Limb (tissue), 2 donors: ENCODE data around the gene CRTC1.

Experiments used
- DNase-seq, 2 donors: peaks; one replicate each; pipeline ENCODE4 v3.0.0-alpha.2; 2016; ENCODE audit errors: extremely low spot score in 2 of 2

Gene CRTC1

DNA sequence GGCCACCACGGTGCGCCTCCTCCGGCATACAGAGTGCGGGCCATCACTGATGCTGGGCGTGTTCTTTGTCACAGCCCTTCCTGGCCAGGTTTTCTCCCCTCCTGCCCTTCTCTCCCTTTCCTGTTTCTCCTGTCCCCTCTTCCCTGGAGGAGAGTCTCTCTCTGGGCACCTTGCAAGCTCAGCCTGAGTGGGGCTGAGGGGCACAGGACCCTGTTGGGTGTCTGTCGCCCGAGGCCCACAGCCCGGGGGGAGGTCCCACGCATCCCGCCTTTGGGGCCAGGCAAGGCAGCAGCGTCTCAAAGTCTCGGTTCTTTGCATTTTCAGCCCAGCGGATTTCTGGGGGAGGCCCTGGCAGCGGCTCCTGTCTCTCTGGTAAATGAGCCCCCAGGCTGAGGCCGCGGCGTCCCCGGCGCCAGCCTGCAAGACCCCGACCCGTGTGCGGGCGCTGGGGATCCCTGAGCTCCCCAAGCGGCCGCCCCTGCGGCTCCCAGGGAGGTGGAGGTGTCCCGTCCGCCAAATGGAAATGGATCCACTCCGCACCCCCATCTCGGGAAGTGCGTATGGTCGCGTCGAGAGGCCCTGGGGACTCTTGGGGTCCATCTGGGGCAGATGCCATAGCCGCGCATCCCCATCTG, 60.4 kb downstream of the CRTC1 start:
- peak in 1 of 2 donors; percentile 27 for DNase-seq

DNA sequence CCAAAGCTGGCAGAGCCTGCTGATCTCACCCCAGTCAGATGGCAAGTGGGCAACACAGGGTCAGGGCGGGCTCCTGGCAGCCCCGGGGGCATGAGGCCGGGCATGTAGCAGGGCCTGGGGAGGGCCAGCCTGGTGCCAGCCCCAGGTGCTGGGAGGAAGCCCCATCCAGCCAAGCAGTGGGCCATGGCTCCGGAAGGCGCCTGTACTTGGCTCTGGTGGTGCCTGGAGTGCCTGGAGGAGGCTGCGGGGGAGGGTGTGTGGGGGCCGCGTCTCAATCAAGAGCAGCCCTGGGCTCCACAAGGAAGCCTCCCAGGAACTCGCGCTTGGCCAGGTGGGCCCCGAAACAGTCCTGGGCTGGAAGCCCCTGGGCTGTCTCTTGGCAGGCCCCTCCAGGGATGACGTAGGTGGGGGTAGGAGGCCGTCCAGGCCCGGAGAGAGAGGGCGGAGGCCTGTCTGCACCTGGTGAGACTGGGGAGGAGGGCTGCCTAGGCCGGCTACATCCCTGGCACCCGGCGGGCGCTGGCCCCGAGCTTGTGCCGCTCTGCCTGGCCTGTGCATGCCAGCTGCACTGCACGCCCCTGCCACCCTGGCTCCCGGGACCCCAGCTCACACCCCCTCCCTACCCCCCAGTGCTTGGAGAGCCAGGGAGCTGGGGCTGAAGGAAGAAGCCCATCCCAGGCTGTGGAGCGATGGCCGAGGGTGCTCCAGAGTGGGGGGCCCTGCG, 61.7 kb downstream of the CRTC1 start:
- DNase-seq, result peak in 1 of 2 donors; percentile 57

DNA sequence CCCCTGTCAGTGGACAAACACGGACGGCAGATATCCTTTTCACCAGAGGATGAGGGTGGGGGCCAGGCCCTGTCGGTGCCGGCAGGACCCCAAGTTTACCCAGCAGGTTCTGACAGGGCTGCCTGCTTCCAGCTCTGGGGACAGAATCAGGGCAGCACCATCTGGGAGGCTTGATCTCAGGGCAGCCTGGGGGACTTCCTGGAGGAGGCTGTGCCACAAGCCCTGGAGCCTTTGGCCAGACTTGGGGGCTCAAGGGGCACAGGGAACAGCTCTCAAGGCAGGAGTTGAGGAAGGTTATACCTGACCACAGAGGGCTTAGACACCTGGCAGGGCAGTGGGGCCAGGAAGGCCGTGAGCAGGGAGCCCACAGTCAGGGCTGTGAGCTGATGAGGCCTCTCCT, 62.5 kb downstream of the CRTC1 start:
- no peak for DNase-seq

GRCh38 chr19:18746401-18747325, 63.2 kb downstream of the CRTC1 start:
- DNase-seq, result peak; percentile 47 to 64

GRCh38 chr19:18749362-18750231, 66.1 kb downstream of the CRTC1 start:
- DNase-seq, result no peak

GRCh38 chr19:18750295-18750970, 67.0 kb downstream of the CRTC1 start:
- no peak for DNase-seq

- no peak for DNase-seq
Observed at GRCh38 chr19:18751571-18751970, 68.1 kb downstream of the CRTC1 start.

- no peak for DNase-seq
Observed at GRCh38 chr19:18754501-18754900, 71.0 kb downstream of the CRTC1 start.

DNA sequence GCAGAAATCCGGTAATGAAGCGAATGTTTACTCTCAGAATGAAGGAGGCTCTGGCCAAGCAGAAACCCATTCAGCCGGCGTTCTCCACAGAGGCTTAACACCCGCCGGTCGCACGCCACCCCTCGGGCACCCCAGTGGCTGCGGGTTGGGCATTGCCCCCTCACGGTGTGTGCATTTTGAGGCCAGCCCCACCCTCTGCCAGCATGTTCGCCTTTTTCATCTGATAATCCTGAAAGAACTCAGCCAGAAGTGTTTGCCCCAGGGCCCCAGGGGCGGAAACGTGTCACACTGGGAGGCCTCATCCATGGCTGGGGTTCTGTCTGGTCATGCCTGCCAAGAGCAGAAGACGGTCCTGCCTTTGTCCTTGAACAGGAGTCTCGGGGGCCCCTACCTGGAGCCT, 73.4 kb downstream of the CRTC1 start:
- no peak for DNase-seq

DNA sequence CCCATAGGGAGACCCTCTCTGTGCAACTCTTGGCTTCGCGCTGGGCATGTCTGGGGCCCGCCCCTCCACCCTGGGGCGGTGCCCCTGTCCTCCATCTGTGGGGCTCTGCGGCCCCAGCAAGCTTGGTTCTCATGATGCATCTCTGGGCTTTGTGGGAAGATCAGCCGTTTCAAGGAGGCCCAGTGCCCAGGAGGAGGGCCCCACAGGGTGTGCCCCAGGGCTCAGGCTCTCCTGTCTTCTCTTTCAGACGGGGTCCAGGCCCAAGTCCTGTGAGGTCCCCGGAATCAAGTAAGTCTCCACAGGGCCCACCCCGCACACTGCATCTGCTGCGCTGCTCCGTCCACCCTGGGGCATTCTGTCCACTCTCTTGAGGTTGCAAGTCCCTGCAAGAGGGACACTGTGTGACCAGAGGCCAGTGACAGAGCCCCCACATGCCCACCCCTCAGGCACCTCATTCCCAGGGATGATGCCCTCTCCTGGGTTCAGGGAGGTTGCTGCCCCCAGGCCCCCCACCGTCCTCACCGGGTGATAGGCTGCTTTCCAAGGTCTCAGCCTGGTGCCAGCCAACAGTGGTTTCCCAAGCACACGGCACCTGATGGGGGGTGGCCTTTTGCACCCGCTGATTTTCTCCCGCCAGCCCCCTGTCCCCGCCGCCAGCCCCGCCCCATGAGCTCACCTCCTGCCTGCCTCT, 76.0 kb downstream of the CRTC1 start:
- no peak for DNase-seq

GRCh38 chr19:18759995-18760426, 76.5 kb downstream of the CRTC1 start:
- no peak for DNase-seq

GRCh38 chr19:18760440-18761383, 77.2 kb downstream of the CRTC1 start:
- no peak for DNase-seq

GRCh38 chr19:18761531-18762110, 78.1 kb downstream of the CRTC1 start:
- DNase-seq, result no peak

DNA sequence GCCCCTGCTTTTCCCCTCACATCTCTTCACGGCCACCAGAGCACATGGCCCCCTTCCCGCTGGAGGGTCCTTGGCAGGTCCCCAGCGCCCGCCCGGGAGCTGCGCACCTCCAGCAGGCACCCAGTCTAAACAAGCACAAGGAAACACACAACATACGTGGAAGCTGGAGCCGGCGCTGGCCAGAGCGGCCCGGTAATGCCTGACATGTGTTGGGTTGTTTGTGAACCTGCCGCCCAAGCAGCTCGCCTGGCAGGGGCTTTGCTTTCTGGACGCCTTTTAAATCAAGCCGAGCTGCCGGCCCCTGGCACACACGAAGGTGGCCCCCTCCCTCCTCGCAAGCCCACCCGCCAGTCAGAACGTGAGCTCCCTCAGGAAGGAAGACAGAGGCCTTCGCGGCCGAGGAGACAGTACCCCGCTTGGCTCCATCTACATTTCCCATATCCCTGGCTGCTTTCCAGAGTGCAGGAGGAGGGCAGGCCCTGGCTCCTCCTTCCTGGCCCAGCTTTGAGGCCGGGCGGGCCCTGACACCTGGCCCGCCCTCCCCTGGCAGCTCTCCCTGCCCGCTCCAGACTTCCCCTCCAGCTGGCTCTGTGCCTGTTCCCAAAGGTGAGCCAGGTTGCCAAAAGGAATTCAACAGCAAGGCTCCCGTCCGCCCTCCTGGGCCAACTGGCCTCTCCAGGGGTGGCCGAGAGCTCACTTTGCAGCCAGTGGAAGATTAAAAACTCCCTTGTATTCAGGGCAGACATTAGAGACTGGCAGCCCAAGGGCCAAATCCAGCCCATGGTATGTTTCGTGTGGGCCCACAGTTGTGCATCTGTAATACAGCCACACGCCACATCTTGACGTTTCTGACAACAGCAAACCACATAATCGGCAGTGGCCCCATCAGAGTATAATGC, 78.9 kb downstream of the CRTC1 start:
- DNase-seq, result peak; percentile 86 to 88

DNA sequence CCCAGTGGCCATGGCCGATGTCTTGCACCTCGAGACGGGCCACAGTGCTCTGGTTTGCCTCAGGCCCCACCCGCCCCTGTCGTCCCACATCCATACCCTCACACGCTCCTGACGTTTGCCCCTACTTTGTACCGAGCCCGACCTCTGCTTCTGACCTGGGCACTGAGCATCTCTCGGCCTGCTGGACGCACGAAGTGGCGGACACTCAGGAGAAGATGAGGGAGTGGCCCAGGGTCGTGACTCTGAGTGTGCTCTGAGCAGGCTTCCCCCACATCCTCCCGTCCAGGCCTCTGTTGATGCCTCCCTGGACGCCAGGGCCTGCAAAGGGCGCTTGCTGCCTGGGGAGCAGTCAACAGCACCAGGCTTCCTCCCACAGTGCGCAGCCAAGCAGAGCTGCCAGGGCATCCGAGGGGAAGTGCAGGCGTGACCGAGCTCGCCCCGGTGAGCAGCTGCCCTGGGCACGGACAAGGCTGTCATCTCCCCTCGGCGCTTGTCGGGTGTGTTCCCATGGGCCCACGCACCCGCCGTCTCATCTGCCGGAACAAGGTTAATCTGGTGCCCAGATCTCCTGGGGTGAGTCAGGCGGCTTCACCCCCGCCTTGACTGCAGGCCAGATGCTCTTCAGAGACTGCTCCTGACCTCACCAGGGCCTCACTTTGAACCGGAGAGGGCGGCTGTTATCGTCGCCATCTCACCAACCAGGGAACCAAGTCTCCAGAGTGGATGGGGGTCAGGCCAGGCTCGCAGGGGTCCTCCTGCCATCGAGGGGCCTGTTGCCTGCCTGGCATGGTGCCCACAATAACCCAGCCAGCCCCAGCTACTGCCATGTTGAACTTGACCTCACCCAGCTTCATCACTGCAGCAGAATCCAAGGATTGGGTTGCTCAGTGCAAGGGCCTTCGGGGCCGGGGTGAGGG, 80.5 kb downstream of the CRTC1 start:
- no peak for DNase-seq

DNA sequence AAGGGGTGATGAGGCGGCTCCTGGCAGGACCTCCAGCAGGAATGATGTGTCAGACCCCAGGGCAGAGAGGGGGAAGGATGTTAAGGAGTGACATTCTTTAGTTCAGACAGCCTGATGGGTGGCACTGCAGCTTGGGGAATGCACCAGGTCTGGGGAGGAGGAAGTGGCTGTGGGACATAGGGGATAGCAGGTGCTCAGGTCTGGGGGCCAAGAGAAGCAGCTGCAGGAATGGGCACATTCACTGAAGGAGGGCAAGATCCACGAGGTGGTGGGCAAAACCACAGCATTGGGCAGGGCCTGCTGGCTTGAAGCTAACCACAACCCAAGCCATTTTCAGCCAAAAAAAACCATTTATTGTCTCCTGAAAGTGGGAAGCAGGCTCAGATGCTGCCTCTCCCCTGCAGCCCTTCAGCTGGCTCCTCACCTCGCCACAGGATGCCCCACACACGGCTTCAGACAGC, 81.1 kb downstream of the CRTC1 start:
- DNase-seq, result no peak
